ENCODE measurements around the gene PTPRJ. TPM values are rescaled to one million over a fixed set of nuclear protein-coding genes. Genes with fewer than 3 reads are reported as not detected.

Gene PTPRJ
- polyA plus RNA-seq, 1 donor (not counting 4 experiments of a cell fraction or from before 2014, with no cell fraction given), result 0.84 TPM

- H3K79me2 ChIP-seq (ENCODE audit: control insufficient read depth, insufficient read depth, low read length), result no peaks in the 10 kb centered on the region
- H3K9me1 ChIP-seq (ENCODE audit: control insufficient read depth, extremely low read depth, insufficient read depth, low read length), result no peaks in the 10 kb centered on the region
- no peak overlapping the region for H3K4me3 ChIP-seq (ENCODE audit: control insufficient read depth in 2 of 3, extremely low read depth in 1 of 3, insufficient read depth in 2 of 3, low read depth in 1 of 3, low read length in 3 of 3)
- H2AFZ ChIP-seq (ENCODE audit: control insufficient read depth, low read length), result no peak overlapping the region
- H3K27ac ChIP-seq (ENCODE audit: control insufficient read depth, insufficient read depth, low read length), result no peak overlapping the region
- dilution Hi-C loops (cut with MboI; ENCODE audit: extremely low pct_ligation_motif_present, low sequenced_read_pairs), result no loop called here
- FAIRE-seq (no peak), DNase-seq (ENCODE audit: low read depth, low spot score) (no peak)
- no peaks in the 10 kb centered on the region for H3K9me3 ChIP-seq (ENCODE audit: control insufficient read depth, low read depth, low read length)
- peaks cover 0 to 1% of the 10 kb centered on the region in 2 experiments for H3K36me3 ChIP-seq (ENCODE audit: control insufficient read depth in 2 of 2, extremely low read depth in 1 of 2, insufficient read depth in 2 of 2, low read length in 2 of 2)
- H3K4me1 ChIP-seq (ENCODE audit: control insufficient read depth, extremely low read depth, insufficient read depth, low read length), result no peaks in the 10 kb centered on the region
- H3K27me3 ChIP-seq (ENCODE audit: control insufficient read depth, extremely low read depth, insufficient read depth, low read length), result no peaks in the 10 kb centered on the region
- TF ChIP-seq CTCF (optimal IDR thresholded peaks at IDR 0.05 in 1 of 3, IDR thresholded peaks at IDR 0.05 in 1 of 3, conservative IDR thresholded peaks at IDR 0.05 in 1 of 3; ENCODE audit: extremely low read depth in 1 of 3, insufficient read depth in 2 of 3, low read length in 3 of 3) (no peak), EZH2 (IDR thresholded peaks at IDR 0.05; ENCODE audit: low read length) (no peak)
- no peaks in the 10 kb centered on the region for H4K20me1 ChIP-seq (ENCODE audit: control insufficient read depth, extremely low read depth, insufficient read depth, low read length)
- no peak overlapping the region for H3K4me2 ChIP-seq (ENCODE audit: control insufficient read depth, extremely low read depth, insufficient read depth, low read depth, low read length)
- no peak overlapping the region for H3K9ac ChIP-seq (ENCODE audit: control insufficient read depth, extremely low read depth, insufficient read depth, low read length)
Measured at GRCh38 chr11:48125866-48126265, 145.5 kb downstream of the PTPRJ start.

DNA sequence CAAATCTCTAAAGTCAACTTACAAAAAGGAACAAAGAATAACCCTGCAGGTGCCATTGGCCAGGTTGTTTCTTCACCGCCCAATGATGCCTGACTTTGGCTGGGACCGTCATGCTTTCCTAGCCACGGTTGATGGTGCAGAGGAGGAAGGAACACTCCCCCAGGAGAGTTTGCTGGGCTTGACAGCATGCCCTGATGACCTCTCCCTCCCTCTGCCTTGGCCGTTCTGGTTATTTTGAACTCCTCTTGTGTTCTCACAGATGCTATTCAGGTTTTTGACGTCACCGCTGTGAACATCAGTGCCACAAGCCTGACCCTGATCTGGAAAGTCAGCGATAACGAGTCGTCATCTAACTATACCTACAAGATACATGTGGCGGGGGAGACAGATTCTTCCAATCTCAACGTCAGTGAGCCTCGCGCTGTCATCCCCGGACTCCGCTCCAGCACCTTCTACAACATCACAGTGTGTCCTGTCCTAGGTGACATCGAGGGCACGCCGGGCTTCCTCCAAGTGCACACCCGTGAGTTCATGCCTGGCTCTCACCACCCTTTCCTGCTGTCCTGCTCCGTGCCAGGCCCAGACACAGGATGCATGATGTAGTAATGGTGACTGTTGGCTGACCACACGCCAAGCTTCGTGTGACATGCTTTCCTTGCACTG is 147.3 kb downstream of the PTPRJ start:
- dilution Hi-C loops (cut with MboI; ENCODE audit: extremely low pct_ligation_motif_present, low sequenced_read_pairs), result no loop called here

More for the DNA sequence above, 147.3 kb downstream of the PTPRJ start:
- DNase-seq (ENCODE audit: low read depth, low spot score), result no peak
- H3K9me1 ChIP-seq (ENCODE audit: control insufficient read depth, extremely low read depth, insufficient read depth, low read length), result no peaks in the 10 kb centered on the region
- H3K9ac ChIP-seq (ENCODE audit: control insufficient read depth, extremely low read depth, insufficient read depth, low read length), result no peak overlapping the region
- peaks cover 0 to 1% of the 10 kb centered on the region in 2 experiments for H3K36me3 ChIP-seq (ENCODE audit: control insufficient read depth in 2 of 2, extremely low read depth in 1 of 2, insufficient read depth in 2 of 2, low read length in 2 of 2)
- H3K4me2 ChIP-seq (ENCODE audit: control insufficient read depth, extremely low read depth, insufficient read depth, low read depth, low read length), result no peak overlapping the region
- H3K79me2 ChIP-seq (ENCODE audit: control insufficient read depth, insufficient read depth, low read length), result no peaks in the 10 kb centered on the region
- no peaks in the 10 kb centered on the region for H3K4me1 ChIP-seq (ENCODE audit: control insufficient read depth, extremely low read depth, insufficient read depth, low read length)
- TF ChIP-seq EZH2 (IDR thresholded peaks at IDR 0.05; ENCODE audit: low read length) (no peak), CTCF (optimal IDR thresholded peaks at IDR 0.05 in 1 of 3, IDR thresholded peaks at IDR 0.05 in 1 of 3, conservative IDR thresholded peaks at IDR 0.05 in 1 of 3; ENCODE audit: extremely low read depth in 1 of 3, insufficient read depth in 2 of 3, low read length in 3 of 3) (no peak)
- no peak overlapping the region for H3K4me3 ChIP-seq (ENCODE audit: control insufficient read depth in 2 of 3, extremely low read depth in 1 of 3, insufficient read depth in 2 of 3, low read depth in 1 of 3, low read length in 3 of 3)
- H3K9me3 ChIP-seq (ENCODE audit: control insufficient read depth, low read depth, low read length), result no peaks in the 10 kb centered on the region
- no peaks in the 10 kb centered on the region for H4K20me1 ChIP-seq (ENCODE audit: control insufficient read depth, extremely low read depth, insufficient read depth, low read length)
- H3K27ac ChIP-seq (ENCODE audit: control insufficient read depth, insufficient read depth, low read length), result no peak overlapping the region
- no peaks in the 10 kb centered on the region for H3K27me3 ChIP-seq (ENCODE audit: control insufficient read depth, extremely low read depth, insufficient read depth, low read length)
- no peak for FAIRE-seq
- no peak overlapping the region for H2AFZ ChIP-seq (ENCODE audit: control insufficient read depth, low read length)
